Mucosa of gallbladder (tissue), 1 donor: Measurements from ENCODE around the gene TSHZ2. TPM values are rescaled to one million over a fixed set of nuclear protein-coding genes. Genes with fewer than 3 reads are reported as not detected.
"Not testable (repeated sequence)": the region's sequence is repeated elsewhere in the genome, so short reads cannot be mapped to it uniquely, and the experiment has no call there.

ENCODE experiments used
- DNase-seq: peaks from one replicate; pipeline ENCODE4 v3.0.0-alpha.2; 2020; ENCODE audit warnings: low spot score
- total RNA-seq: library from RNA; stranded (reverse); gene quantifications from one replicate; pipeline ENCODE4 v1.2.1, GENCODE V29; 2021
- donor health status: DM: no; HTN: no; CAD: no.

The TSHZ2 gene
- total RNA-seq, 1 donor from 2014 or later, result 42.9 TPM

GRCh38 chr20:52964131-52964530 is 8.0 kb upstream of the TSHZ2 start:
- no peak for DNase-seq

- DNase-seq, result no peak
These were observed 6.8 kb upstream of the TSHZ2 start for GRCh38 chr20:52965380-52965779.

GRCh38 chr20:52965819-52966218 is 6.3 kb upstream of the TSHZ2 start:
- no peak for DNase-seq

- DNase-seq, result not testable (repeated sequence)
These were observed 5.6 kb upstream of the TSHZ2 start for GRCh38 chr20:52966543-52966942.

- DNase-seq, result no peak
These were observed 514 bp upstream of the TSHZ2 start for GRCh38 chr20:52971498-52972189.

GRCh38 chr20:52972965-52973819 is 1.0 kb downstream of the TSHZ2 start:
- peak; percentile 18 for DNase-seq

GRCh38 chr20:52974179-52974594 is 2.0 kb downstream of the TSHZ2 start:
- no peak for DNase-seq

GRCh38 chr20:52975029-52975732 is 3.0 kb downstream of the TSHZ2 start:
- peak; percentile 69 for DNase-seq

GRCh38 chr20:52975803-52976531 is 3.8 kb downstream of the TSHZ2 start:
- no peak for DNase-seq

- no peak for DNase-seq
These were observed 6.7 kb downstream of the TSHZ2 start for GRCh38 chr20:52978851-52979250.

GRCh38 chr20:52981051-52981450 is 8.9 kb downstream of the TSHZ2 start:
- no peak for DNase-seq

GRCh38 chr20:52983726-52984450 is 11.7 kb downstream of the TSHZ2 start:
- DNase-seq, result no peak

GRCh38 chr20:52984451-52984810 is 12.3 kb downstream of the TSHZ2 start:
- no peak for DNase-seq

- DNase-seq, result no peak
These were observed 13.5 kb downstream of the TSHZ2 start for GRCh38 chr20:52985687-52986086.

GRCh38 chr20:52987295-52987694 is 15.1 kb downstream of the TSHZ2 start:
- DNase-seq, result no peak

GRCh38 chr20:52991830-52992229 is 19.7 kb downstream of the TSHZ2 start:
- no peak for DNase-seq

GRCh38 chr20:52992632-52993031 is 20.5 kb downstream of the TSHZ2 start:
- no peak for DNase-seq

- DNase-seq, result no peak
These were observed 20.9 kb downstream of the TSHZ2 start for GRCh38 chr20:52993076-52993475.

- DNase-seq, result no peak
These were observed 22.2 kb downstream of the TSHZ2 start for GRCh38 chr20:52994184-52994970.

- DNase-seq, result no peak
These were observed 24.0 kb downstream of the TSHZ2 start for GRCh38 chr20:52996130-52996529.
